ENCODE results near the gene NACA2. TPM values are rescaled to one million over a fixed set of nuclear protein-coding genes. Genes with fewer than 3 reads are reported as not detected.

The NACA2 gene
- total and polyA plus RNA-seq, 2 of the 8 experiments (the other 6 are each of a cell fraction or from before 2014, with no cell fraction given): not detected

- Histone ChIP-seq H3K27ac (ENCODE audit: low read depth, low read length) (no peak overlapping the region), H4K5ac (ENCODE audit: insufficient read length, low read depth, low read length) (no peak overlapping the region), H2AK5ac (ENCODE audit: low read depth, low read length) (no peak overlapping the region), H3K36me3 (ENCODE audit: control insufficient read depth in 2 of 4, insufficient read depth in 4 of 4, low read length in 3 of 4) (no peaks in the 10 kb centered on the region), H3K4ac (replicated peaks; ENCODE audit: insufficient read length, low read depth, low read length) (no peak overlapping the region), H4K8ac (ENCODE audit: extremely low read depth, insufficient read depth, low read length) (no peak overlapping the region), H3K9me3 (ENCODE audit: insufficient read depth in 2 of 2, low read depth in 1 of 2, low read length in 1 of 2) (no peaks in the 10 kb centered on the region), H3K23ac (ENCODE audit: insufficient read length) (no peak overlapping the region), H3K18ac (ENCODE audit: extremely low read depth, low read length) (no peak overlapping the region), H2BK20ac (ENCODE audit: low read length) (no peak overlapping the region), H2AFZ (ENCODE audit: low read length) (0 out of 2 replicates have a peak overlapping the region, but pooled peaks have one; percentile 14), H4K20me1 (replicated peaks in 1 of 2; ENCODE audit: control insufficient read depth in 1 of 2, insufficient read depth in 2 of 2, low read length in 2 of 2) (no peaks in the 10 kb centered on the region), H3K4me3 (ENCODE audit: extremely low read depth in 1 of 4, insufficient read depth in 2 of 4, low read depth in 3 of 4, low read length in 4 of 4) (no peak overlapping the region), H3K14ac (ENCODE audit: insufficient read length) (no peak overlapping the region), H2BK5ac (ENCODE audit: low read depth, low read length) (no peak overlapping the region), H3K56ac (replicated peaks; ENCODE audit: insufficient read length, low read depth, low read length) (no peak overlapping the region), H3K9ac (replicated peaks in 1 of 4; ENCODE audit: extremely low read depth in 1 of 4, low read depth in 3 of 4, low read length in 3 of 4) (no peak overlapping the region), H3K23me2 (ENCODE audit: low read depth, low read length) (no peaks in the 10 kb centered on the region), H3K79me2 (ENCODE audit: control insufficient read depth in 1 of 2, insufficient read depth in 2 of 2, low read length in 2 of 2) (no peaks in the 10 kb centered on the region), H3K79me1 (ENCODE audit: low read depth, low read length) (no peaks in the 10 kb centered on the region), H2BK120ac (replicated peaks; ENCODE audit: low read depth, low read length) (no peak overlapping the region), H3K4me1 (replicated peaks in 1 of 4; ENCODE audit: control insufficient read depth in 3 of 4, insufficient read depth in 4 of 4, low read length in 3 of 4) (no peaks in the 10 kb centered on the region), H3K27me3 (replicated peaks in 1 of 4; ENCODE audit: control insufficient read depth in 3 of 4, extremely low read depth in 1 of 4, insufficient read depth in 3 of 4, low read length in 3 of 4) (no peaks in the 10 kb centered on the region; a peak in 1 of 7 replicates), H2BK12ac (ENCODE audit: low read depth, low read length) (no peak overlapping the region), H4K91ac (replicated peaks; ENCODE audit: insufficient read length, low read length) (no peak overlapping the region), H2BK15ac (ENCODE audit: low read length) (no peak overlapping the region), H3K4me2 (ENCODE audit: insufficient read depth in 1 of 2, low read depth in 2 of 2, low read length in 2 of 2) (no peak overlapping the region)
- no peak for FAIRE-seq
- CTCF ChIA-PET (ENCODE audit: partially characterized antibody): interaction anchor here (1.1 kb wide), 2 partner anchors 10 to 35 kb away, joined by 3 to 4 read pairs; no protein-coding TSS in a partner anchor
- POLR2A ChIA-PET (ENCODE audit: partially characterized antibody): no interaction called here
- DNase-seq (ENCODE audit: low read depth in 1 of 2, low spot score in 2 of 2): no peak
- WGBS, 2 experiments (ENCODE audit: extremely low coverage in 1 of 2, insufficient coverage in 1 of 2, insufficient read length in 1 of 2, insufficient replicate concordance in 2 of 2, low coverage in 1 of 2, low lambda C conversion rate in 2 of 2, missing lambda C conversion rate in 1 of 2): 85% methylated on average over 2 of the region's 2 CpGs; no CpG with 5 or more reads in 1 of the 2 experiments
- TF ChIP-seq CTCF (IDR thresholded peaks at IDR 0.05; ENCODE audit: control extremely low read depth in 1 of 3, insufficient read depth in 1 of 3, low read depth in 1 of 3, low read length in 3 of 3): no peak
- TF ChIP-seq USF2 (IDR thresholded peaks at IDR 0.05; ENCODE audit: low read length): no peak
- TF ChIP-seq CHD2 (IDR thresholded peaks at IDR 0.05; ENCODE audit: low read length): no peak
- TF ChIP-seq EZH2 (IDR thresholded peaks at IDR 0.05; ENCODE audit: low read depth, low read length, severe bottlenecking): no peak
- TF ChIP-seq RAD21 (IDR thresholded peaks at IDR 0.05 in 1 of 2, conservative IDR thresholded peaks at IDR 0.05 in 1 of 2; ENCODE audit: low read depth in 2 of 2, low read length in 2 of 2): no peak
- no peak for TF ChIP-seq CEBPB (IDR thresholded peaks at IDR 0.05; ENCODE audit: low read depth, low read length)
- no peak for TF ChIP-seq ATF3 (IDR thresholded peaks at IDR 0.05; ENCODE audit: insufficient read depth, low read depth, low read length)
- no peak for TF ChIP-seq GTF2F1 (IDR thresholded peaks at IDR 0.05; ENCODE audit: borderline replicate concordance, low read depth, low read length)
- TF ChIP-seq SP1 (IDR thresholded peaks at IDR 0.05; ENCODE audit: low read depth, low read length): no peak
- no peak for TF ChIP-seq BACH1 (IDR thresholded peaks at IDR 0.05; ENCODE audit: low read length)
Observed at GRCh38 chr17:61600621-61601020, 9.6 kb upstream of the NACA2 start.
